NCI-H2196 treated with DMSO at 0.1 percent for 48 hours (cell line): Measurements from ENCODE around the gene POLA1.

Experiments
- DNase-seq: peaks from one replicate; lab custom pipeline; 2025; ENCODE audit not compliant: unreplicated experiment; lab: John Stamatoyannopoulos, UW

The POLA1 gene

DNA sequence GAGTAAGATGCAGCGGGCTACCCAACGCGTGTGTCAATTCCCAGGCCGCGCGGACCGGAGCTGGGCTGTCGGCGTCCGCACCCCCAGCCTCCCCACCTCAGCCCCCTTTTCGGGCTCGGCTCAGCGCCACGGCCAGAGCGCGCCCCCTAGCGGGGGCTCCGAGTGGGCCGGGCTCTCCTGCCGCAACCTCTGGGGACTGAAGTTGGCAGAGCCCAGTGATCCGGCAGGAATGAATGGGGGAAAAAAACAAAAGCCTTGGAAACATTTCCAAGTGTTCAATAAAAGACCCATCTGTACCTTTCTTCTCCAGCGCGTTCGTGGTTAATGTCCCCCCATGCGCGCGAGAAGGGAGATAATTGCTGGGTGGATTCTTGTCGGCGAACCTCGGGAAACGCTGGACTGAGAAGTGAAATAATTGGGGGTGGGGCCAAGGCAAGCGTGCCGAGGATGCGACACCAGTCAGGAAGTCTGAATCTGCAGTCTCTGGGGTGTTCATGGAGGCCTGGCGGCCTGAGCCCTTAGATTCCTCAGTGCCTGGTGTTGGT lies 327.3 kb downstream of the POLA1 start:
- no peak for DNase-seq

DNA sequence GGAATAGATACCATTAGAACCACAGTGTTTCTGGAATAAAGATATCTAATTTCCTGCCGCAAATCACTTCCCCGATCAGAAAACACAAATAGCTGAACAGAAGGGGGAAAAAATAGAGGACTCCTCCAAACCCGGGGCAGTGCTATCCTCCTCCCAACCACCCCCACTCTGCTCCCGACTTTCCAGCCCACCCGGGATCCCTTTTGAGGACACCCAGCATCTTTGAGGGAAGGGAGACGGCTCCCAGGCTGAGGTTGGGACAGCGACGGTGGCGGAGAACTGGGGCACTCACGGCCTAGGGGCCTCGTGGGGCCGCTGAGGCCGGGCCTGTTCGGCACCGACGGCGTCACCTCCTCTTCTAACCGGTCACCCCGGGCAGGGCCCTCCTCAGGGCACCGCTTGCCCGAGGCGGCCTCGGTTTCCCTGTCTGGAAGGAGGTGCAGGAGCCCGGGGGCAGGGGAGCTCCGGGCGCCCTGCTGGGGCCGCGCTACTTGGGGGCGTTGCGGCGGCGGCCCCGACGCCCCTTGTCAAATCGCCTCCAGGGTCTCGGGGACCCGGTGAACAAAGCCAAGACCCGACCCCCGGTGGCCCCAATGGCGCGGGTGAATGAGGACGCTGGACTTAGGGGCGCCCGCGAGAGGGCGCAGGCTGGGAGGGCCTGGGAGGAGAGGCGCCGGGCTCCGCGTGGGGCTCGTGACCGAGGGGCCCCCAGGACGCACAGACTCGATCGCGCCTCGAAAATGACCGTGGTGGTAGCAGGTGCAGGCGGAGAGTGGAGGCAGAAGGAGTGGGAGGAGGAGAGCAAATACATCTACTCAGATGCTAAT lies 329.0 kb downstream of the POLA1 start:
- no peak for DNase-seq

DNA sequence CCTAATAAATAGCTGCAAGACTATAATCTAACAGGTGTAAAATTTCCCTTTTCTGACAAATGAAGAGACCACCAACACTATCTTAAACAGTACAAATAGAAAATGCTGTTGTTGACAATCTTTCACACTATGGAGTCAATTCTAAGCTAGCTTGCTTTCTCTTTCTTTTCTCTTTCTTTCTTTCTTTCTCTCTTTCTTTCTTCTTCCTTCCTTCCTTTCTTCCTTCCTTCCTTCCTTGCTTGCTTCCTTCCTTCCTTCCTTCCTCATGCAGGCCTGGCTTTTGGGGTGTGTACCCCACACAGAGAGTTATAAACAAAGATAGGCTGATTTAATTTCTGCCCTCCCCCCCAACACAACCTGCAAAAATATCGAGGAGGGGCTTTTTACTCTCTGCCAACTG lies 330.2 kb downstream of the POLA1 start:
- no peak for DNase-seq

DNA sequence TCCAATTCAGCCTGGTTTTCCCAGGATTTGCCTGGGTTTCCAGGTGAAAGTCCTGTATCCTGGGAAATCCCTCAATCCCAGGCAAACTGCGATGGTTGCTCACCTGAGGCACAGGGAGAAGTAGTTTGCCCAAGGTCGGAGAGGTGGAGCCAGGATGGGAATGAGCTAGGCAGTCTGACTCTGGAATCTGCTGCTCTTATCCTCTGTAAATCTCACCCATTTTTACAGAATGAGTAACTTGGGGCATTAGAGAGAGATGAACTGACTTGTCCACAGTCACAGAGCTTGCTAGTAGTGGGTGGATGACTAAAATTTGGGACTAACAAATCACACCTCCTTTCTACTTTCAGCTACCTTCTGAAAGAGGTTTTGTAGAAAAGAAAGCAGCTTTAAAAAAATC lies 331.9 kb downstream of the POLA1 start:
- no peak for DNase-seq

DNA sequence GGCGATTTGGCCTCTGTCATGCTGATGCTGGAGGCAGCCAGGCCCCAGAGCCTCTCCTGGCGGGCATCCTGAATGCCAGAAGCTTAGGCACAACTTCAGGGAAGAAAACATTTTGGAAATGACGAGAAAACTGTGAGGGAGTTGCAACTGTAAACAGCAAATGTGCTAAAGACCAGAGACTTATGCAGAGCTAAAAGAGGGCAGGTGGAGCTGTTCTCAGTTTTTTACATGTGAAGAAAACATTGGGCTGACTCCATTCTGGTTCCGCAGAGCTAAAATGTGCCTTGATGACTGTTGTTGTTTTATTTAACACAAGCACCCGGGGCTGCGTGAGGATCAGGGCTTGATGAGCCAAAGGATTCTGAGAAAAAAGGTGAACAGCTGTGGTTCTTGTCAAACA lies 332.9 kb downstream of the POLA1 start:
- no peak for DNase-seq

DNA sequence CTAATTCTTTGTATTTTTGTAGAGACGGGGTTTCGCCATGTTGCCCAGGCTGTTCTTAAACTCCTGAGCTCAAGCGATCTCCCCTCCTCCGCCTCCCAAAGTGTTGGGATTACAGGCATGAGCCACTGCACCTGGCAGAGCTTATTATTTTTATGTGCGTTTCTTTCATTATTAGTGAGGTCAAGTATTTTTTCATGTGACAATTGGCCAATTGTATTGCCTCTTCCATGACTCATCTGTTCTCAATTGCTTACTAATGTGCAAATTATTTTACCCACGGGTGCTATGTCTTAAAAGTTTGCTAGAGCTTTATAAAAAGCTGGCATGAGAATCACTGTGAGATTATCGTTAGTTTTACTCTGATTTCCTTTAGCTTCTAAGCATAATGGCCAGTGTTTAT lies 335.0 kb downstream of the POLA1 start:
- no peak for DNase-seq

DNA sequence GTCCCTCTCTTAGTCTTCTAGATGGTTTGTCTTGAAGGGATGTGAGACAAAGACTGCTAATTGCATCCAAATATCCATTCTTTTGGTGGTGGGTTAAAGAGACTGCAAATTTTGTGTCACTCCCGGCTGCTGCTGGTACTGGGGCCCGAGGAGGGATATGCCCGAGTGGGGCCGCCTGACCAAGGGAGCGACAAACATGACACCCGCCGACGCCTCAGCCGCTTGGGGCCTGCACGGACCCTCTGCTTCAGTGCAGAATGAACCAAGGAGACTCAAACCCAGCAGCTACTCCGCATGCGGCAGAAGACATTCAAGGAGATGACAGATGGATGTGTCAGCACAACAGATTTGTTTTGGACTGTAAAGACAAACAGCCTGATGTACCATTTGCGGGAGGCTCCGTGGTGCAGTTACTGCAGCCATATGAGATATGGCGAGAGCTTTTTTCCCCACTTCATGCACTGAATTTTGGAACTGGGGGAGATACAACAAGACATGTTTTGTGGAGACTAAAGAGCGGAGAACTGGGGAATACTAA lies 335.6 kb downstream of the POLA1 start:
- DNase-seq, result no peak

DNA sequence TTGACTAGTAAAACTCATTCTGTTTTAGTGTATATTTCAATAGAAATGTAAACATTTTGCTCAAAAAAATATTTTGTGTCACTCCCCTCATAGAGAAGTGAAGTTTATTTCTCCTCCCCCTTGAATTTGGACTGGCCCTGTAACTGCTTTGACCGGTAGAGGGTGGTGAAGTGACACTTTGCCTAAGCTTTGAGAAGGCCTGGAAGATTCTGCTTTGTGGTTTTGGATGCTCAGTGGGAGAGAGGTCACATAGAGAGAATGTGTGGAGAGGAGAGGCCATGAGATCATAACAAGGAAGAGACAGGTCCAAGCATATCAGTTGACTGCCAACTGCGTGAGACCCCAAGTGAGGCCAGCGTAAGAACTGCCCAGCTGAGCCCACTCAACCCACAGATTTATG lies 341.2 kb downstream of the POLA1 start:
- DNase-seq, result no peak

DNA sequence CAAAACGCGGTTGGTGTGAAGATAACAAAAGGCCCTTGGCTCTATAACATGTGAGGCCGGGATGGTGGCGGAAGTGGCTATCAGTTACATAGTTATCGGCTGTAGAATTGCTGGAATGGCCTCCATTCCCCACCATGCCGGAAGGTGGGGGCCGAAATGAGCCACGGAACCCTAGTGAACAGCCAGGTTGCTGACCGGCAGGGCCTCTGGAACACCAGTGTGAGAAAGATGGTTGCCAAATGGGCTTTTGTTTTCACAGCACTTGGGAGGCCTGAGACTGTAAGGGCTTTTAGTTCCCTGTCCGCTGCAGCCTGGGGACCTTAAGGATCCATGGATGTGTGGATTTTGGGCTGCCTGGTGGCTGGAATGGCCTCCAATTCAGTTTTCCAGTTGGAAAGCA lies 345.3 kb downstream of the POLA1 start:
- DNase-seq, result no peak

DNA sequence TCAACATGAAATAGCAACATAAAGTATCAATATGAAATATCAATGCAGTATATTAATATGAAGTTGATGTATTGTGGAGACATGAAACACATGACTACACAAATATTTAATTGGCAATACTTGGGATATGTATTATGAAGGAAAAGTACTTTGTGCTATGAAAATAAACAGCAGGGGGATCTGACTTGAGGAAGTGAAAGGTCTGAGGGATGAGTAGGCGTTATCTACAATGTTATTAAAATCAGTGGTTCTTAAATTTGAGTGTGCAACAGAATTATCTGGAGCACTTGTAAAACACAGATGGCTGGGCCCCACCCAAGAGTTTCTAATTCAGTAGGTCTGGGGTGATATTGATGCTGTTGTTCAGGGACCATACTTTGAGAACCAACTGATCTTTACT lies 349.5 kb downstream of the POLA1 start:
- DNase-seq, result no peak
